HG03135 (cell line): ENCODE data around the gene RBBP8NL.
"Not testable (repeated sequence)": the region's sequence is repeated elsewhere in the genome, so short reads cannot be mapped to it uniquely, and the experiment has no call there.

ENCODE experiments used
- ATAC-seq: cut with Tn5 transposase; IDR thresholded peaks from one replicate; pipeline ENCODE4 v1.9.1; 2021; ENCODE audit warnings: mild to moderate bottlenecking, moderate library complexity; ENCODE audit not compliant: unreplicated experiment

Gene RBBP8NL

GRCh38 chr20:62377615-62378178 lies 49.6 kb downstream of the RBBP8NL start:
- no peak for ATAC-seq

DNA sequence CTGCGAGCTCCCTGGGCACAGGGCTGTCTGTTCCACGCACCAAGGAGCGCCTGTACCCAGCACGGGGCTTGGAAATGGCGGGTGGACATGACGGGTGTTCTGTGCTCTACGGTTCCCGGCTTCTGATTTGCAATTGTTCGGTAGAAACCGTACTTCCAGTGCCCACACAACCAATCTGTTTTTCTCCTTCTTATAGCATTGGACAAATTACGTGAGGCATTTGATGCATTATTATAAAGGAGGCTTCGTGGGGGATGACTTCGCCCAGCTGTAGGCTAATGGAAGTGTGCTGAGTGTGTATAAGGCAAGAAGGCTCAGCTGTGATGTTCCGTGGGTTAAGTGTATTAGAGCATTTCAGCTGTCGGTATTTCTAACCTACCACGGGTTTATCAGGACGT lies 50.3 kb downstream of the RBBP8NL start:
- no peak for ATAC-seq

- ATAC-seq = no peak
Measured at GRCh38 chr20:62376112-62377063, 51.0 kb downstream of the RBBP8NL start.

DNA sequence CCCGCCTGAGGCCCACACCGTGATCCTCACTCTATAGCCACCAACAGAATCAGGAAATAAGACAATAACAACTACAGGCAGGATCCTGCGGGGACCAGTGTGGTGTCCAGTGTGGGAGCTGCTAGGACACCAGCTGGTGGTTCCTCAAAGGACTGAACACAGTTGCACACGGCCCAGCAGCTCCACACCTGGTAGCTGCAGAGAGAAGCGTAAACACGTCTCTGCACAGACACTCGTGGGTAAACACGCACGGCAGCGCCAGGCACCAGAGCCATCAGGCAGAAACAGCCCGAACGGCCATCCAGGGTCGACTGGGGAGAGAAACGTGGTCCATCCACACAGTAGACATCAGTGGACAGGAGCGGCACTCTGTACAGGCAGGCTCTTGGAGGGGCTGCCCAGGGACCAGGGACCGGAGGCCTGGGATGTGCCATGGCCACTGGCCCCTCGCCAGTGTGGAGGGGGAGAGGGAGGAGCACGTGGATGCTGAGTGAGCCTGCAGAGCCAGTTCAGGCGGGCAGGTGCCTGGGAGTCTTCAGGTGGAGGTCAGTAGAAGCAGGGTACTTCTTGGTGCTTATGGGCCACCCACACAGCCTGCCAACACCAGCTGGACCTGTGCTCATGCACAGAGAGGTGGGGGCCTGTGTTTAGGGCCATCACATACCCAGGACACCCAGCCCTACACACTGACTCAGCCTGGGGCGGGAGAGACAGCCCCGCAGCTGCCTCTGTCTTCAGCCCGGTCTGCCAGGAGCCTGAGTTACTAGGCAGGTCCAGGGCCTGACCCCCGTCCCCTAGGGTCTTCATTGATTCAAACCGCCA lies 52.8 kb downstream of the RBBP8NL start:
- ATAC-seq = no peak

DNA sequence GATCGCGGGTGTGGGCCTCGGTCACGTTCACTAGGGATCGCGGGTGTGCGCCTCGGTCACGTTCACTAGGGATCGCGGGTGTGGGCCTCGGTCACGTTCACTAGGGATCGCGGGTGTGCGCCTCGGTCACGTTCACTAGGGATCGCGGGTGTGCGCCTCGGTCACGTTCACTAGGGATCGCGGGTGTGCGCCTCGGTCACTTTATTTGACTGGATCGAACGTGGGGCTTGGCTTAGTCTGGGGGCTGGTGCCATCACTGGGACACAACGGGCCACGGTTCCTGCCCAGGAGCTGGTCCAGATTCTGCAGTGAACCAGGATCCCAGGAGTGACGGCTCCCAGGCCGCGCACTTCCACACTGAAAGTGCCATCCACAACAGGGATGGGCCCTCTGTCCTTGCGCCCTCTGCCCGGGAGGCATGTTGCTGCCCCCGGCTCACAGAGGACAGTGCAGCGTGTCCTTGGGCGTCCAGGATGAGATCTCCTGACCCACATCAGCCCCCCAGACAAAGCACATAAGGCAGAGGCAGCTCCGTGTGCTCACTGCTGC lies 53.6 kb downstream of the RBBP8NL start:
- not testable (repeated sequence) for ATAC-seq

GRCh38 chr20:62372042-62372993 lies 55.0 kb downstream of the RBBP8NL start:
- no peak for ATAC-seq

DNA sequence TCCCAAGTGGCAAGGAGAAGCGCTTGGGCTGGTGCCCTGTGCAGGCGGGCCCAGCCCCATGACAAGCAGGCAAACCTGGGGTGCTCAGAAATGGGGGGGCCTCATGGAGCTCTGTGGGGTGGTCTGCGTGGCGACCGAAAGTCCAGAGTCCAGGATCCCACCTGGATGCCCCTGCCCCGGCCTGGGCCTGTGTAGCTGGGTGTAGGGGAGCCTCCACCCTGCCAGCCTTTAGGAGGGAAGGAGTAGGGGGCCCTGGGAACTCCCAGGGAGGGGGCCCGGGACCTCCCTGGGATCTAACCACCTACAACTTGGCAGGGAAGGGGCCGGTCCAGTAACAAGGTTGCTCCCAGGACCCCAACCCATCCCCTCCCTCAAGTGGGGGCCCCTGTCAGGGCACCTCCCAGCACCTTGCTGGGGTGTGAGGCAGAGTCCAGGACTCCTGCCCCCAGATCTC lies 55.7 kb downstream of the RBBP8NL start:
- no peak for ATAC-seq

DNA sequence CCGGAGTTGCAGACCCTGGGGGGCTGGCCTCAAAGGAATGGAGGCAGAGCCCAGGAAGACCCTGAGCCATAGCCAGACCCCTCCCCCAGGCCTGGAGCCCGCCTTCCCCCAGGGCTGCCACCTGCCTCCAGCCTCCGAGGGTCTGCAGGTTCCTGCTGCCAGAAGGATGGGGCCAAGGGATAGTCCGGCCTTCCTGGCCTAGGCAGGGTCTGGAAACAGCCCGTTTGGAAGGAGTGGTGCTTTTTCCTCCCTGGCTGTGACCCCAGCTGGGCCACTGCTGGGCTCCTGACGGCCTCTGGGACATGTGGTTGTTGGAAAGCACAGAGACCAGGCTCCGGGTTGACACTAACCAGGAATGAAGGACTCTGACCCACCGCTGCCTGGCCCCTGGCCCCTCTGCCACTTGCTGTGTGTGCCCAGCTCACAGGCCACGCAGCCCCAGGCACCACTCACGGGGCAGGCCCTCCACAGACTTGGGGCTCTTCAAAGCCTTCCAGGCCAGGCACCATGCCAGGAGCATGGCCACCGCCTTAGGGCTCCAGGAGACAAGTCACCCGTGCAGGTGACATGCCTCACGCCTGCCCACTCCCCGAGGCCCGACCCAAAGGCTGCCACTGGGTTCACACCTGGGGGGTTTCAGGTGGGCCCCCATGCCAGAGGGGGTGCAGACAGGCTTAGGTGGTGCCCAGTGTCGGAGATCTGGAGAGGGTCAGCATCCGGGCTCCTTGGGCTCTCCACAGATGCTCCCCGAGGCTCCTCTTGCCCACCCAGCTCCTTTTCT lies 56.3 kb downstream of the RBBP8NL start:
- no peak for ATAC-seq

DNA sequence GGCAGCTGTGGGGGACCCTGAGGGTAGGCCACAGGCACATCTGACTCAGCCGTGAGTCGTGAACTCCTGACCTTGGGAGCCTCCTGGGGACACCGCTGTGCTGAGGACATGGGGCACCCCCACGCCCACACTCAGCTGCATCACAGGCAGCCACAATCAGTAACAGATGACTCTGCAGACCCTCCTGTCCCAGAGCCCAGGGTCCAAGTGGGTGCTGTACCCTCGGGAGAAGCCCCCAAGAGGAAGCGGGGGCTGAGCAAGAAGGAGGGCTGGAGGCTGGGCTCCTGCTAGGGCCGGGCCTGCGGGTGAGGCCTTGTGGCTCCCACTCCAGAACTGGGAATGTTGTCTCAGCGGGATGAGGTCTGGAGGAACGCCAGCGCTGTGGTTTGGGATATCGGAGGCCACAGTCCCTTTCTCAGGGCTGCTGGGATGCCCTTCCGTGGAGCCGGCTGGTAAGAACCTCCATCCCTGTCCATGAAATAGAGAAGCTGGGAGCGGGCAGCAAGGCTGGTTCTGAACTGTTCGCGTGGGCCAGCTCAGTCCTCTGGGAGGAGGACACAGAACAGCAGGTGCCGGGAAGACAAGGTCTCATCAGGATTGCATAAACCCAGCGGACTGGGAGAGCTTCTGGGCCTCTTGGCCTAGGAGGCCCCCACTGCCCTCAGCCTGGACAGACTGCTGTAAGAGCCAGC lies 57.1 kb downstream of the RBBP8NL start:
- ATAC-seq = no peak

- no peak for ATAC-seq
Measured at GRCh38 chr20:62369815-62370114, 57.6 kb downstream of the RBBP8NL start.

DNA sequence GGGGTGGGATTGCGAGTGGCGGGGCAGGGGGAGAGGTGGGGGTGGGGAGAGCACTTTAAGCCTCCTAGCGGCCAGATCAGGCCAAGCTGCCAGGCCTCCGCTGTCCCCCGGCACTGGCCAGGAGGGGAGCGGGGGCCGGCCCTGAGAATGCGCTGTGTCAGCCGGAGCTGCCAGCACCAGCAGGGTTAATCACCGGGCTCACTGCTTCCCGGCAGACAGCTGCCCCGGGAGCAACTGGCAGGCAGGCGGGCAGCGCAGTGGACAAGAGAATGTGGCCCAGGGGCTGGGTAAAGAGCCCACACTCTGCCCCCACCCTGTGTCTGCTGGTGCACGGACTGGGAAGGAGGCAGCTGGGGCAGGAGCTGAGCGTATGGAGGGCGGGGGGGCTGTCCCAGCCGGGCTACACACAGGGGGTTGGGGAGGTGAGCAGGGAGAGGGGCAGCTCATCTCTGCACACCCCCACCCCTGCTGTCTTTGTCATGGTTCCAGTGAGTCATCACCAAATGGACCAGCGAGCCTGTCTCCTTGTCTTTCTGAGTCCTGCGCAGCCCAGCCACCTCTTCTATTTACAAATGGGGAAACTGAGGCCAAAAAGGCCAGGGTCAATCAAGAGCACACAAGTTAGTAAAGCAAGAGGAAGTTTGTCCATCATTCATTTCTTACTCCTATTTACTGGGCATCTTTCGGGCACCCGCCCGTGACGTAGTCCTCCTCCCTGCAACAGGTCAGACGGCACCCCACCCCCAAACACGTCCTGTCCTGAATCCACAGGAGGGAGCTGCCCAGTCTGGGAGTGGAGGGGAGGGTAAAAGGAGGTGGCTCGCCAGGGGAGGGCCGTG lies 58.1 kb downstream of the RBBP8NL start:
- ATAC-seq = no peak

- no peak for ATAC-seq
Measured at GRCh38 chr20:62368392-62368975, 58.9 kb downstream of the RBBP8NL start.

GRCh38 chr20:62367633-62368391 lies 59.5 kb downstream of the RBBP8NL start:
- ATAC-seq = no peak

- no peak for ATAC-seq
Measured at GRCh38 chr20:62367136-62367632, 60.2 kb downstream of the RBBP8NL start, which contains the start of gene LAMA5. Gene LAMA5, minus strand, starts transcription at chr20:62367312. Its CDS starts 67 bp downstream, at chr20:62367245.

- ATAC-seq = no peak
Measured at GRCh38 chr20:62366370-62367135, 60.8 kb downstream of the RBBP8NL start.
